GM12801 (cell line): ENCODE results near the gene SCAI.

Experiments
- TF ChIP-seq, protein P1 (sequence below): IDR thresholded peaks from one replicate; pipeline ENCODE4 v1.5.1; 2011; ENCODE audit warnings: control low read depth; ENCODE audit not compliant: insufficient read length; ENCODE audit errors: extremely low read depth

The SCAI gene

GRCh38 chr9:125131778-125132177 is 11.6 kb downstream of the SCAI start:
- TF ChIP-seq, protein P1, sequence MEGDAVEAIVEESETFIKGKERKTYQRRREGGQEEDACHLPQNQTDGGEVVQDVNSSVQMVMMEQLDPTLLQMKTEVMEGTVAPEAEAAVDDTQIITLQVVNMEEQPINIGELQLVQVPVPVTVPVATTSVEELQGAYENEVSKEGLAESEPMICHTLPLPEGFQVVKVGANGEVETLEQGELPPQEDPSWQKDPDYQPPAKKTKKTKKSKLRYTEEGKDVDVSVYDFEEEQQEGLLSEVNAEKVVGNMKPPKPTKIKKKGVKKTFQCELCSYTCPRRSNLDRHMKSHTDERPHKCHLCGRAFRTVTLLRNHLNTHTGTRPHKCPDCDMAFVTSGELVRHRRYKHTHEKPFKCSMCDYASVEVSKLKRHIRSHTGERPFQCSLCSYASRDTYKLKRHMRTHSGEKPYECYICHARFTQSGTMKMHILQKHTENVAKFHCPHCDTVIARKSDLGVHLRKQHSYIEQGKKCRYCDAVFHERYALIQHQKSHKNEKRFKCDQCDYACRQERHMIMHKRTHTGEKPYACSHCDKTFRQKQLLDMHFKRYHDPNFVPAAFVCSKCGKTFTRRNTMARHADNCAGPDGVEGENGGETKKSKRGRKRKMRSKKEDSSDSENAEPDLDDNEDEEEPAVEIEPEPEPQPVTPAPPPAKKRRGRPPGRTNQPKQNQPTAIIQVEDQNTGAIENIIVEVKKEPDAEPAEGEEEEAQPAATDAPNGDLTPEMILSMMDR, result no peak

DNA sequence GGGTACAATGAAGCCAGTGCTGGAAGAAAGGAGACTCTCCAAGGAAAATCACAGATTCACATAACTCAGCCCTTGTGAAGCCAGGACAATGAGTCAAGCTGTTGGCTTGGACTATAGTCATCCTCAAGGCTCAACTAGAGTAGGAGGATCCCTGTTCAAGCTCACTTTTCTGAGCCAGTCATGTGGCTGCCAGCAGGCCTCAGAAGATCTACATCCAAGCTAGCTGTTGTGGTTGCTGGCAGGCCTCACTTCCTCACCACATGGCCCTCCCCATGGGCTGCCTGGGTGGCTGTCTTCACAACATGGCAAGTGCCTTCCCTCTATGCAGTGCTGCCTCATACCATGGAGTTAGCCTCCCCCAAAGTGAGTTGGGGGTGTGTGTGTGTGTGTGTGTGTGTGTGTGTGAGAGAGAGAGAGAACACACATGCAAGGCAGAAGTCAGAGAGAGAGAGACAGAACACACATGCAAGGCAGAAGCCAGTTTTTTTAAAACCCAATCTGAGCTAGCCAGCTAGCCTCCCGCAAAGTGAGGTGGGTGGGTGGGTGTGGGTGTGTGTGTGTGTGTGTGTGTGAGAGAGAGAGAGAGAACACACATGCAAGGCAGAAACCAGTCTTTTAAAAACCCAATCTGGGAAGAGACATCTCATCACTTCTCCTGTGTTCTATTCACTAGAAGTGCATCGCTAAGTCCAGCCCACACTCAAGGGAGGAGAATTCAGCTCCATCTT is 17.1 kb downstream of the SCAI start:
- TF ChIP-seq, protein P1, result no peak

- TF ChIP-seq, protein P1, result no peak
Observed at GRCh38 chr9:125125523-125125922, 17.8 kb downstream of the SCAI start.

- TF ChIP-seq, protein P1, result no peak
Observed at GRCh38 chr9:125121146-125121545, 22.2 kb downstream of the SCAI start.

- TF ChIP-seq, protein P1, result no peak
Observed at GRCh38 chr9:125119643-125120286, 23.6 kb downstream of the SCAI start.

DNA sequence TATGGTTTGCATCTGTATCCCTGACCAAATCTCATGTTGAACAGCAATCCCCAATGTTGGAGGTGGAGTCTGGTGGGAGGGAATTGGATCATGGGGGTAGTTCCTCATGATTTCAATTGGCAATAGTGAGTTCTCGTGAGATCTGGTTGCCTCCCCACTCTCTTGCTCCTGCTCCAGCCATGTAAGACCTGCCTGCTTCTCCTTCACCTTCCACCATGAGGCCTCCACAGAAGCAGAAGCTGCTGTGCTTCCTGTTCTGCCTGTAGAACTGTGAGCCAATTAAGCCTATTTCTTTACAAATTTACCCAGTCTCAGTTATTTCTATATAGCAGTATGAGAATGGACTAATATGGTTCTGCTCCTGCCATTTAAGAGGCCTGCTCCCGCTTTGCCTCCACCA is 32.9 kb downstream of the SCAI start:
- TF ChIP-seq, protein P1, result no peak

DNA sequence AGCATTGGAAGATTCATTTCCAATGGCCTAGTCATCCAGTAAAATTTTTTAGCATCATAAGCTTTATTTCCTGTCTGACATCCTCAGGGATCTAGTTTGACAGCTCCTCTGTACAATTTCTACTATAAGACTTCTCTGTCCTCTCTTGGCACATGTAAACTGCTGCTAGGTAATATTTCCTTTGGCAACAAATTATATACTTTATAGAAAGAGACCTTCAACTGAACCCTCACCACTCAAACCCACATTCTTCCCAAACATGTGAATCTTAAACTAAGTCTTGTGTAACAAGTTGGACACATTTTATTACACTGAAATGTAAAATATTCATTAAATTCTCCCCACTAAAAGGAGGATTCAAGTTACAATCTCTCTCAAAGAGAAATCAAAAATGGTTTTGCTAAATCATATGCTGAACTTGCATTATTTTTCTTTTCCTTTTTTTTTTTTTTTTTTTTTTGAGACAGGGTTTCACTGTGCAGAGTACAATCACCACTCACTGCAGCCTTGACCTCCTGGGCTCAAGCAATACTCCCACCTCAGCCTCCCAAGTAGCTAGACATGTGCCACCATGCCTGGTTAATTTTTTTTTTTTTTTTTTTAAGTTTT is 36.9 kb downstream of the SCAI start:
- TF ChIP-seq, protein P1, result no peak
